Measurements from ENCODE around the gene INO80.

Gene INO80

GRCh38 chr15:41039121-41039520 lies 77.0 kb downstream of the INO80 start:
- in situ Hi-C loops (cut with MboI; ENCODE audit: low pct_unique_long_range_greater_than_20kb, low sequenced_read_pairs, unreplicated experiment), result no loop called here
- no peak for TF ChIP-seq CTCF (IDR thresholded peaks at IDR 0.05; ENCODE audit: extremely low read depth, insufficient read depth, missing control alignments)
- no peak for DNase-seq (ENCODE audit: low spot score)

GRCh38 chr15:41032079-41032328 lies 84.1 kb downstream of the INO80 start:
- no peak for TF ChIP-seq CTCF (IDR thresholded peaks at IDR 0.05; ENCODE audit: extremely low read depth, insufficient read depth, missing control alignments)
- DNase-seq (ENCODE audit: low spot score), result no peak
- in situ Hi-C loops (cut with MboI; ENCODE audit: low pct_unique_long_range_greater_than_20kb, low sequenced_read_pairs, unreplicated experiment), result no loop called here

GRCh38 chr15:41031232-41032078 lies 84.6 kb downstream of the INO80 start:
- TF ChIP-seq CTCF (IDR thresholded peaks at IDR 0.05; ENCODE audit: extremely low read depth, insufficient read depth, missing control alignments), result no peak
- no peak for DNase-seq (ENCODE audit: low spot score)
- in situ Hi-C loops (cut with MboI; ENCODE audit: low pct_unique_long_range_greater_than_20kb, low sequenced_read_pairs, unreplicated experiment), result no loop called here

GRCh38 chr15:41028853-41029252 lies 87.2 kb downstream of the INO80 start:
- in situ Hi-C loops (cut with MboI; ENCODE audit: low pct_unique_long_range_greater_than_20kb, low sequenced_read_pairs, unreplicated experiment), result no loop called here
- TF ChIP-seq CTCF (IDR thresholded peaks at IDR 0.05; ENCODE audit: extremely low read depth, insufficient read depth, missing control alignments), result no peak
- no peak for DNase-seq (ENCODE audit: low spot score)

GRCh38 chr15:41025393-41025792 lies 90.7 kb downstream of the INO80 start:
- DNase-seq (ENCODE audit: low spot score), result no peak
- in situ Hi-C loops (cut with MboI; ENCODE audit: low pct_unique_long_range_greater_than_20kb, low sequenced_read_pairs, unreplicated experiment), result no loop called here
- TF ChIP-seq CTCF (IDR thresholded peaks at IDR 0.05; ENCODE audit: extremely low read depth, insufficient read depth, missing control alignments), result no peak

DNA sequence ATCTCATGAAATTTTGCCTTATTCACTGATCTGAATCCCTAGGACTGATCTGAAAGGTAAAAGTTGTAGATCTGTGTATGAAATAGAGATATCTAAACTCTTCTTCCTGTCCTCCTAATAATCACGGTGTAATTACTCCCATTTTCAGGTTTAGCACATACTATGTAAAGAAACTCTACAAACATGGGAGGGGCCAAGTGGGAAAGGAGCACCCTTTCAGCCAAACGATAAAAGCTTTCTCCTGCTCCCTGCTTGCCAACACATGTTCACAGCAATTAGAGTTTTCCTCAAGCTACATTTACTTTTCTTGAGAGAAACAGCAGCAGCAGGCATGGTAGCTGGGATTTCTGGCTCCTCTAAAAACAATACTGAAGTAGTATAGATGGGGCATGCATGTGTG lies 91.2 kb downstream of the INO80 start:
- in situ Hi-C loops (cut with MboI; ENCODE audit: low pct_unique_long_range_greater_than_20kb, low sequenced_read_pairs, unreplicated experiment), result no loop called here
- no peak for DNase-seq (ENCODE audit: low spot score)
- no peak for TF ChIP-seq CTCF (IDR thresholded peaks at IDR 0.05; ENCODE audit: extremely low read depth, insufficient read depth, missing control alignments)
